Activated T-cell treated with anti-CD3 and anti-CD28 coated beads, Interleukin-2, amount 50 U/mL, for 4 hours (primary cell): ENCODE data around the gene MAFG. TPM values are rescaled to one million over a fixed set of nuclear protein-coding genes. Genes with fewer than 3 reads are reported as not detected.

Source experiments
- ATAC-seq, 2 donors: fragments of 200-7000 bp; cut with Tn5 transposase; one replicate each; pipeline ENCODE4 v1.10.0; 2021
- DNase-seq: peaks from one replicate; pipeline ENCODE4 v3.0.0-alpha.2; 2020
- H3K27me3 Mint-ChIP-seq: one replicate; pipeline ENCODE4 v1.8.0; 2021; ENCODE audit warnings: low read depth, mixed read lengths
- H3K36me3 Mint-ChIP-seq: one replicate; pipeline ENCODE4 v1.8.0; 2022; ENCODE audit warnings: mixed read lengths; ENCODE audit not compliant: insufficient read depth
- H3K4me1 Mint-ChIP-seq: one replicate; pipeline ENCODE4 v1.8.0; 2021; ENCODE audit warnings: low read depth, mixed read lengths
- H3K4me3 Mint-ChIP-seq: one replicate; pipeline ENCODE4 v1.8.0; 2021; ENCODE audit warnings: mild to moderate bottlenecking, moderate library complexity, mixed read lengths
- H3K9me3 Mint-ChIP-seq: one replicate; pipeline ENCODE4 v1.8.0; 2021; ENCODE audit warnings: mixed read lengths
- total RNA-seq, 3 donors: library from RNA; stranded (reverse); gene quantifications; one replicate each; pipeline ENCODE4 v1.2.1, GENCODE V29; 2021

The MAFG gene
- total RNA-seq, 3 donors from 2014 or later, result 42.9 to 50.9 (median 43.4) TPM

- Mint-ChIP-seq H3K36me3 (no peaks in the 10 kb centered on the region), H3K9me3 (no peaks in the 10 kb centered on the region), H3K4me3 (no peak overlapping the region), H3K4me1 (peaks cover 3% of the 10 kb centered on the region), H3K27me3 (peaks cover 23% of the 10 kb centered on the region)
- no peak for ATAC-seq
- no peak for DNase-seq
These were observed 34.3 kb upstream of the MAFG start for GRCh38 chr17:81961521-81962498.

- DNase-seq (no peak), ATAC-seq (peak in 1 of 2 donors; percentile 17)
- no peak within 1 kb of the TSS for H3K4me3 Mint-ChIP-seq
- H3K9me3 Mint-ChIP-seq, result no peaks in the 10 kb centered on the region
- H3K4me1 Mint-ChIP-seq, result peaks cover 3% of the 10 kb centered on the region
- H3K36me3 Mint-ChIP-seq, result no peaks in the 10 kb centered on the region
- peaks cover 23% of the 10 kb centered on the region for H3K27me3 Mint-ChIP-seq
These were observed 33.6 kb upstream of the MAFG start, which contains the start of gene NOTUM for GRCh38 chr17:81961087-81961511. Gene NOTUM (minus strand): TSS chr17:81961187. CDS start chr17:81960909, 278 bp downstream.

- Mint-ChIP-seq H3K4me3 (no peak overlapping the region), H3K36me3 (no peaks in the 10 kb centered on the region), H3K4me1 (peaks cover 3% of the 10 kb centered on the region), H3K27me3 (peaks cover 23% of the 10 kb centered on the region), H3K9me3 (no peaks in the 10 kb centered on the region)
- DNase-seq, result no peak
- peak in 1 of 2 donors; percentile 2 for ATAC-seq
These were observed 32.8 kb upstream of the MAFG start for GRCh38 chr17:81960130-81960958.

- no peaks in the 10 kb centered on the region for H3K9me3 Mint-ChIP-seq
- H3K4me3 Mint-ChIP-seq, result no peak overlapping the region
- H3K27me3 Mint-ChIP-seq, result peaks cover 23% of the 10 kb centered on the region
- peaks cover 3% of the 10 kb centered on the region for H3K4me1 Mint-ChIP-seq
- ATAC-seq (peak; percentile 93 to 95), DNase-seq (peak; percentile 84)
- H3K36me3 Mint-ChIP-seq, result no peaks in the 10 kb centered on the region
These were observed 32.0 kb upstream of the MAFG start for GRCh38 chr17:81959362-81960129.

- ATAC-seq (no peak), DNase-seq (no peak)
- Mint-ChIP-seq H3K36me3 (no peaks in the 10 kb centered on the region), H3K27me3 (peaks cover 23% of the 10 kb centered on the region), H3K4me1 (peaks cover 3% of the 10 kb centered on the region), H3K4me3 (peak overlapping the region; percentile 45), H3K9me3 (no peaks in the 10 kb centered on the region)
These were observed 31.3 kb upstream of the MAFG start for GRCh38 chr17:81958633-81959342.

GRCh38 chr17:81957691-81958432 lies 30.3 kb upstream of the MAFG start:
- H3K4me3 Mint-ChIP-seq, result peak overlapping the region; percentile 13
- H3K9me3 Mint-ChIP-seq, result no peaks in the 10 kb centered on the region
- no peaks in the 10 kb centered on the region for H3K36me3 Mint-ChIP-seq
- H3K4me1 Mint-ChIP-seq, result peaks cover 3% of the 10 kb centered on the region
- peaks cover 21% of the 10 kb centered on the region for H3K27me3 Mint-ChIP-seq
- DNase-seq (no peak), ATAC-seq (no peak)

GRCh38 chr17:81956607-81957589 lies 29.4 kb upstream of the MAFG start:
- Mint-ChIP-seq H3K27me3 (peaks cover 16% of the 10 kb centered on the region), H3K4me3 (peak overlapping the region; percentile 13), H3K4me1 (peaks cover 3% of the 10 kb centered on the region), H3K36me3 (no peaks in the 10 kb centered on the region), H3K9me3 (no peaks in the 10 kb centered on the region)
- DNase-seq (no peak), ATAC-seq (no peak)

GRCh38 chr17:81955756-81956544 lies 28.4 kb upstream of the MAFG start:
- no peak overlapping the region for H3K4me3 Mint-ChIP-seq
- no peaks in the 10 kb centered on the region for H3K9me3 Mint-ChIP-seq
- peaks cover 3% of the 10 kb centered on the region for H3K4me1 Mint-ChIP-seq
- H3K27me3 Mint-ChIP-seq, result peaks cover 16% of the 10 kb centered on the region
- DNase-seq, result no peak
- H3K36me3 Mint-ChIP-seq, result no peaks in the 10 kb centered on the region
- ATAC-seq, result no peak

- H3K27me3 Mint-ChIP-seq, result peaks cover 14% of the 10 kb centered on the region
These were observed 27.6 kb upstream of the MAFG start for GRCh38 chr17:81955058-81955681.

GRCh38 chr17:81954131-81955057 lies 26.9 kb upstream of the MAFG start:
- no peak overlapping the region for H3K4me3 Mint-ChIP-seq
- H3K4me1 Mint-ChIP-seq, result peaks cover 3% of the 10 kb centered on the region
- no peaks in the 10 kb centered on the region for H3K36me3 Mint-ChIP-seq
- no peak for ATAC-seq
- DNase-seq, result no peak
- peaks cover 14% of the 10 kb centered on the region for H3K27me3 Mint-ChIP-seq
- H3K9me3 Mint-ChIP-seq, result no peaks in the 10 kb centered on the region

More at GRCh38 chr17:81955058-81955681, 27.6 kb upstream of the MAFG start:
- H3K4me3 Mint-ChIP-seq, result no peak overlapping the region
- H3K4me1 Mint-ChIP-seq, result peaks cover 3% of the 10 kb centered on the region
- H3K36me3 Mint-ChIP-seq, result no peaks in the 10 kb centered on the region
- ATAC-seq, result no peak
- no peak for DNase-seq
- H3K9me3 Mint-ChIP-seq, result no peaks in the 10 kb centered on the region
